ENCODE results near the gene EGR4. TPM values are rescaled to one million over a fixed set of nuclear protein-coding genes. Genes with fewer than 3 reads are reported as not detected.

Gene EGR4
- polyA plus RNA-seq, 1 of the 3 experiments (the other 2 are of a cell fraction) = 0.02 TPM

- Histone ChIP-seq H3K4me1 (ENCODE audit: control insufficient read depth in 1 of 2, insufficient read depth in 2 of 2, low read depth in 1 of 2, low read length in 1 of 2) (no peaks in the 10 kb centered on the region), H3K36me3 (replicated peaks in 1 of 2; ENCODE audit: control insufficient read depth in 1 of 2, insufficient read depth in 2 of 2, low read length in 1 of 2) (peaks cover 13 to 40% of the 10 kb centered on the region in 2 experiments), H2AFZ (ENCODE audit: low read depth) (no peak overlapping the region), H3K9me3 (no peaks in the 10 kb centered on the region), H3K4me3 (ENCODE audit: low read depth in 2 of 2, low read length in 1 of 2) (no peak overlapping the region), H3K79me2 (ENCODE audit: insufficient read depth) (no peaks in the 10 kb centered on the region), H3K27me3 (ENCODE audit: insufficient read depth) (no peaks in the 10 kb centered on the region), H3K9me2 (no peaks in the 10 kb centered on the region), H3K4me2 (no peak overlapping the region), H4K20me1 (ENCODE audit: insufficient read depth) (0 out of 2 replicates have a peak, but pooled peaks cover 3% of the 10 kb centered on the region), H3F3A (replicated peaks; ENCODE audit: insufficient read depth) (no peaks in the 10 kb centered on the region), H3K27ac (ENCODE audit: low read depth in 2 of 2, low read length in 1 of 2) (no peak overlapping the region; a peak in 1 of 4 replicates), H3K9ac (no peak overlapping the region)
- POLR2A ChIA-PET = interaction anchor here (1.9 kb wide), 1 partner anchor 10 kb away, joined by 6 read pairs; no protein-coding TSS in a partner anchor
- WGBS (ENCODE audit: low lambda C conversion rate) = 60% methylated on average over 1 of the region's 4 CpGs
- CTCF ChIA-PET = interaction anchor here (1.3 to 1.6 kb wide), 2 partner anchors 11 to 12 kb away, joined by 3 read pairs; no protein-coding TSS in a partner anchor
- DNase-seq = no peak
- TF ChIP-seq CHD2 (IDR thresholded peaks at IDR 0.05; ENCODE audit: low read length, partially characterized antibody) (no peak), POLR2AphosphoS5 (IDR thresholded peaks at IDR 0.05; ENCODE audit: low read depth, low read length) (peak; percentile 44; the same call in 1 of the 2 replicates), MXI1 (IDR thresholded peaks at IDR 0.05; ENCODE audit: low read depth, low read length) (no peak)
Measured at GRCh38 chr2:73255007-73255644, 38.2 kb downstream of the EGR4 start.

GRCh38 chr2:73254343-73255006 is 38.9 kb downstream of the EGR4 start:
- Histone ChIP-seq H3K9me3 (no peaks in the 10 kb centered on the region), H3K4me1 (ENCODE audit: control insufficient read depth in 1 of 2, insufficient read depth in 2 of 2, low read depth in 1 of 2, low read length in 1 of 2) (peaks cover 0 to 3% of the 10 kb centered on the region in 2 experiments; a peak in 1 of 4 replicates), H3K9ac (no peak overlapping the region), H3K27me3 (ENCODE audit: insufficient read depth) (no peaks in the 10 kb centered on the region), H3K9me2 (no peaks in the 10 kb centered on the region), H3K79me2 (ENCODE audit: insufficient read depth) (no peaks in the 10 kb centered on the region), H2AFZ (ENCODE audit: low read depth) (no peak overlapping the region), H3K36me3 (replicated peaks in 1 of 2; ENCODE audit: control insufficient read depth in 1 of 2, insufficient read depth in 2 of 2, low read length in 1 of 2) (peaks cover 20 to 47% of the 10 kb centered on the region in 2 experiments), H3K4me3 (ENCODE audit: low read depth in 2 of 2, low read length in 1 of 2) (no peak overlapping the region), H3K4me2 (no peak overlapping the region), H4K20me1 (ENCODE audit: insufficient read depth) (0 out of 2 replicates have a peak, but pooled peaks cover 3% of the 10 kb centered on the region), H3K27ac (ENCODE audit: low read depth in 2 of 2, low read length in 1 of 2) (no peak overlapping the region), H3F3A (replicated peaks; ENCODE audit: insufficient read depth) (no peaks in the 10 kb centered on the region)
- TF ChIP-seq TCF12 (IDR thresholded peaks at IDR 0.05) (no peak), SMC3 (IDR thresholded peaks at IDR 0.05; ENCODE audit: low read depth, low read length) (no peak), IRF3 (IDR thresholded peaks at IDR 0.05; ENCODE audit: low read depth, low read length) (no peak), EP300 (IDR thresholded peaks at IDR 0.05; ENCODE audit: borderline replicate concordance in 1 of 2, low read depth in 1 of 2, low read length in 1 of 2) (no peak), RAD21 (IDR thresholded peaks at IDR 0.05; ENCODE audit: low read length) (no peak), GABPA (IDR thresholded peaks at IDR 0.05; ENCODE audit: low read depth) (no peak), USF2 (IDR thresholded peaks at IDR 0.05; ENCODE audit: borderline replicate concordance, low read depth, low read length) (no peak), NFIC (IDR thresholded peaks at IDR 0.05; ENCODE audit: borderline replicate concordance) (no peak), SIN3A (IDR thresholded peaks at IDR 0.05; ENCODE audit: borderline replicate concordance, low read depth, low read length) (no peak), MXI1 (IDR thresholded peaks at IDR 0.05; ENCODE audit: low read depth, low read length) (no peak), REST (IDR thresholded peaks at IDR 0.05; ENCODE audit: low read depth, low read length) (no peak), FOXJ3 (CRISPR knock-in tag; IDR thresholded peaks at IDR 0.05) (no peak), JUND (IDR thresholded peaks at IDR 0.05) (no peak), FOSL2 (IDR thresholded peaks at IDR 0.05; ENCODE audit: borderline replicate concordance, low read depth) (no peak), GATA2 (CRISPR knock-in tag; IDR thresholded peaks at IDR 0.05) (no peak)
- CTCF ChIA-PET = interaction anchor here (1.3 to 1.7 kb wide), 3 partner anchors 11 to 77 kb away, joined by 3 to 5 read pairs (median 3); no protein-coding TSS in a partner anchor
- POLR2A ChIA-PET = interaction anchor here (1.9 kb wide), 1 partner anchor 10 kb away, joined by 6 read pairs; no protein-coding TSS in a partner anchor
- WGBS (ENCODE audit: low lambda C conversion rate) = 97% methylated on average over 6 of the region's 7 CpGs
- no peak for DNase-seq
